HepG2 (cell line): ENCODE results near the gene HLCS.

ENCODE experiments used
- CTCF ChIP-seq: sonication (generic); formaldehyde crosslinking; IDR thresholded peaks from 2 replicates; pipeline ENCODE4 v1.5.0; 2020; ENCODE audit warnings: mild to moderate bottlenecking, missing genetic modification reagents, moderate library complexity
- FOXP1 ChIP-seq, 2 experiments: fragments of 450-650 bp in 1 of 2; IDR thresholded peaks; 2 replicates each; pipeline ENCODE4 v1.6.1; 2017 to 2018; ENCODE audit warnings: antibody characterized with exemption in 1 of 2
- GRHL1 ChIP-seq: sonication (generic); formaldehyde crosslinking; conservative IDR thresholded peaks from 2 replicates; pipeline ENCODE4 v1.8.0; 2022; ENCODE audit warnings: missing genetic modification reagents
- KDM5A ChIP-seq: fragments of 200-600 bp; sonication (generic); IDR thresholded peaks from 2 replicates; pipeline ENCODE4 v1.7.0; 2018; ENCODE audit warnings: antibody characterized with exemption, mild to moderate bottlenecking, low read length, borderline replicate concordance
- NR2C2 ChIP-seq: sonication (generic); formaldehyde crosslinking; IDR thresholded peaks from 2 replicates; pipeline ENCODE4 v1.4.0; 2020; ENCODE audit warnings: missing genetic modification reagents, mild to moderate bottlenecking, moderate library complexity, borderline replicate concordance
- POLR2A ChIP-seq, 2 experiments: IDR thresholded peaks; 2 replicates each; pipeline ENCODE4 v1.6.1; 2011; ENCODE audit warnings: low read depth in 2 of 2, low read length in 2 of 2, mild to moderate bottlenecking in 1 of 2, moderate library complexity in 1 of 2; ENCODE audit not compliant: insufficient read depth in 1 of 2
- TCF7 ChIP-seq: sonication (generic); IDR thresholded peaks from 2 replicates; pipeline ENCODE4 v1.6.1; 2016; ENCODE audit warnings: antibody characterized with exemption, low read depth
- ZBTB7B ChIP-seq: sonication (generic); formaldehyde crosslinking; IDR thresholded peaks from 2 replicates; pipeline ENCODE4 v1.4.0; 2020; ENCODE audit warnings: missing genetic modification reagents
- ZNF83 ChIP-seq: sonication (generic); formaldehyde crosslinking; IDR thresholded peaks from 2 replicates; pipeline ENCODE4 v1.4.0; 2020; ENCODE audit warnings: missing genetic modification reagents, mild to moderate bottlenecking, borderline replicate concordance

- TF ChIP-seq NR2C2 (CRISPR knock-in tag) (no peak), TCF7 (no peak), ZBTB7B (CRISPR knock-in tag) (no peak), POLR2A (IDR thresholded peaks at IDR 0.05; ENCODE audit: insufficient read depth in 1 of 2, low read depth in 2 of 2, low read length in 2 of 2) (no peak), FOXP1 (IDR thresholded peaks at IDR 0.05) (no peak), FOXP1 (CRISPR knock-in tag; IDR thresholded peaks at IDR 0.05) (no peak), CTCF (no peak), ZNF83 (CRISPR knock-in tag) (no peak), GRHL1 (CRISPR knock-in tag) (no peak), KDM5A (no peak)
These were observed 263.3 kb downstream of the HLCS start for GRCh38 chr21:36703123-36703522.
